PC-9 (cell line): ENCODE results near the gene NPTN. TPM values are rescaled to one million over a fixed set of nuclear protein-coding genes. Genes with fewer than 3 reads are reported as not detected.

Experiments
- BruUV-seq: library from RNA; stranded (reverse); fragments of 400-500 nt; replicated peaks from 2 replicates; lab custom pipeline; 2021; lab: Mats Ljungman, UMichigan
- CTCF ChIA-PET: fragments of 300-600 bp; sonication (Branson Sonifier 250); formaldehyde crosslinking; loops from one replicate; lab custom pipeline; 2022; ENCODE audit warnings: antibody characterized with exemption; lab: Charles Lee
- POLR2A ChIA-PET: fragments of 300-600 bp; sonication (Branson Sonifier 250); formaldehyde crosslinking; loops from one replicate; lab custom pipeline; 2022; ENCODE audit warnings: antibody characterized with exemption; ENCODE audit not compliant: unreplicated experiment; lab: Charles Lee
- DNase-seq, 2 experiments: peaks; one replicate each; pipeline versions ENCODE4 v3.0.0 to v3.0.0-alpha.2; 2015 to 2022; ENCODE audit warnings: mixed read lengths in 1 of 2
- H2AFZ ChIP-seq: fragments of 200-600 bp; sonication (generic); 2 replicates; pipeline ENCODE4 v1.8.1; 2017; ENCODE audit warnings: antibody characterized with exemption
- H3F3A ChIP-seq: fragments of 200-600 bp; sonication (generic); 2 replicates; pipeline ENCODE4 v1.8.1; 2017; ENCODE audit warnings: antibody characterized with exemption, mild to moderate bottlenecking, low read depth; ENCODE audit not compliant: insufficient read depth
- H3K27ac ChIP-seq: fragments of 200-600 bp; sonication (generic); 2 replicates; pipeline ENCODE4 v1.6.1; 2016; ENCODE audit warnings: mixed run types
- H3K27me3 ChIP-seq: fragments of 200-600 bp; sonication (generic); 2 replicates; pipeline ENCODE4 v1.6.1; 2016; ENCODE audit warnings: low read depth, mixed run types; ENCODE audit not compliant: insufficient read depth
- H3K36me3 ChIP-seq: fragments of 200-600 bp; sonication (generic); 2 replicates; pipeline ENCODE4 v1.6.1; 2016; ENCODE audit warnings: low read depth, mixed run types
- H3K4me1 ChIP-seq: fragments of 200-600 bp; sonication (generic); replicated peaks from 2 replicates; pipeline ENCODE4 v1.6.1; 2016; ENCODE audit warnings: mixed run types; ENCODE audit not compliant: insufficient read depth
- H3K4me2 ChIP-seq: fragments of 200-600 bp; sonication (generic); 2 replicates; pipeline ENCODE4 v1.6.1; 2017; ENCODE audit warnings: mixed run types
- H3K4me3 ChIP-seq: fragments of 200-600 bp; sonication (generic); 2 replicates; pipeline ENCODE4 v1.6.1; 2016; ENCODE audit warnings: mixed run types
- H3K79me2 ChIP-seq: fragments of 200-600 bp; sonication (generic); 2 replicates; pipeline ENCODE4 v1.6.1; 2017; ENCODE audit warnings: low read depth, mixed run types
- H3K9me2 ChIP-seq: fragments of 200-600 bp; sonication (generic); 2 replicates; pipeline ENCODE4 v1.8.1; 2017; ENCODE audit warnings: mild to moderate bottlenecking; ENCODE audit not compliant: insufficient read depth
- H3K9me3 ChIP-seq: fragments of 200-600 bp; sonication (generic); 2 replicates; pipeline ENCODE4 v1.8.1; 2016; ENCODE audit warnings: low read depth; ENCODE audit not compliant: insufficient read depth
- H4K20me1 ChIP-seq: fragments of 200-600 bp; sonication (generic); 2 replicates; pipeline ENCODE4 v1.8.1; 2017; ENCODE audit not compliant: insufficient read depth
- EZH2 ChIP-seq: fragments of 200-600 bp; sonication (generic); IDR thresholded peaks from 2 replicates; pipeline ENCODE4 v1.8.0; 2017; ENCODE audit warnings: antibody characterized with exemption, low read depth
- intact Hi-C: fragments of 100-400 bp; cut with micrococcal nuclease; formaldehyde crosslinking; loops from one replicate; pipeline ENCODE4 v1.10.0; 2022; ENCODE audit not compliant: unreplicated experiment
- total RNA-seq: library from RNA; stranded (reverse); gene quantifications from 2 replicates; pipeline ENCODE4 v1.2.3, GENCODE V29; 2021
- TF ChIP-seq, protein P1 (sequence below): fragments of 200-600 bp; sonication (generic); conservative IDR thresholded peaks from 2 replicates; pipeline ENCODE4 v1.6.1; 2017; ENCODE audit warnings: mixed run types, antibody characterized with exemption, mild to moderate bottlenecking, moderate library complexity

NPTN gene
- total RNA-seq, 1 experiment from 2014 or later, result 101 TPM

DNA sequence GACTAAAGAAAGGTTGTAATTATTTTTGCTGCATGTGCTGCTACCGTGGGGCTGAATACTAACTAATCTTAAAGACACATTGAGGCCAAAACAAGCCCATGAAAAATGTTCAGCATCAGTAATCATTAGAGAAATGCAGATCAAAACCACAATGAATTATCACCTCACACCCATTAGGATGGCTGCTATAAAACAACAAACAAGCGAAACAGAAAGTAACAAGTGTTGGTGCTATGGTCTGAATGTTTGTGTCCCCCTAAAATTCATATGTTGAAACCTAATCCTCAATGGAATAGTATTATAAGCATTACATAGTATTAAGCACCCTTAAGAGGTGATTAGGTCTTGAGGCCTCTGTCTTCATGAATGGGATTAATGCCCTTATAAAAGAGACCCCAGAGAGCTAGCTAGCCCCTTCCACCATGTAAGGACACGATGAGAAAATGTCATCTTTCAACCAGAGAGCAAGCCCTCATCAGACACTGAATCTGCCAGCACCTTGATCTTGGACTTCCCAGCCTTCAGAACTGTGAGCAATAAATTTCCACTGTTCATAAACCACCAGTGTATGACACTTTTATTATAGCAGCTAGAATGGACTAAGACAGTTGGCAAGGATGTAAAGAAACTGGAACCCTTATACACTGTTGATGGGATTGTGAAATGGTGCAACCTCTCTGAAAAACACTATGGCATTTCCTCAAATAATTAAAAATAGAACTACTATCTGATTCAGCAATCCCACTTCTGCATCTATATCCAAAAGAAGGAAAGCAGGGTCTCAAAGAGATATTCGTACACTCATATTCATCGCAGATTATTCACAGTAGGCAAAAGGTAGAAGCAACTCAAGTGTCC lies 114.1 kb downstream of the NPTN start:
- ChIA-PET CTCF (no interaction called here), POLR2A (no interaction called here)
- Histone ChIP-seq H3K9me3 (no peaks in the 10 kb centered on the region), H3K27me3 (no peaks in the 10 kb centered on the region), H3K4me3 (no peak overlapping the region), H3K4me1 (no peaks in the 10 kb centered on the region; the same call in 1 of the 2 replicates), H3K27ac (no peak overlapping the region), H2AFZ (no peak overlapping the region), H3K9me2 (0 out of 2 replicates have a peak, but pooled peaks cover 7% of the 10 kb centered on the region), H3K79me2 (no peaks in the 10 kb centered on the region), H4K20me1 (no peaks in the 10 kb centered on the region), H3F3A (no peaks in the 10 kb centered on the region), H3K36me3 (no peaks in the 10 kb centered on the region), H3K4me2 (no peak overlapping the region)
- TF ChIP-seq, protein P1, sequence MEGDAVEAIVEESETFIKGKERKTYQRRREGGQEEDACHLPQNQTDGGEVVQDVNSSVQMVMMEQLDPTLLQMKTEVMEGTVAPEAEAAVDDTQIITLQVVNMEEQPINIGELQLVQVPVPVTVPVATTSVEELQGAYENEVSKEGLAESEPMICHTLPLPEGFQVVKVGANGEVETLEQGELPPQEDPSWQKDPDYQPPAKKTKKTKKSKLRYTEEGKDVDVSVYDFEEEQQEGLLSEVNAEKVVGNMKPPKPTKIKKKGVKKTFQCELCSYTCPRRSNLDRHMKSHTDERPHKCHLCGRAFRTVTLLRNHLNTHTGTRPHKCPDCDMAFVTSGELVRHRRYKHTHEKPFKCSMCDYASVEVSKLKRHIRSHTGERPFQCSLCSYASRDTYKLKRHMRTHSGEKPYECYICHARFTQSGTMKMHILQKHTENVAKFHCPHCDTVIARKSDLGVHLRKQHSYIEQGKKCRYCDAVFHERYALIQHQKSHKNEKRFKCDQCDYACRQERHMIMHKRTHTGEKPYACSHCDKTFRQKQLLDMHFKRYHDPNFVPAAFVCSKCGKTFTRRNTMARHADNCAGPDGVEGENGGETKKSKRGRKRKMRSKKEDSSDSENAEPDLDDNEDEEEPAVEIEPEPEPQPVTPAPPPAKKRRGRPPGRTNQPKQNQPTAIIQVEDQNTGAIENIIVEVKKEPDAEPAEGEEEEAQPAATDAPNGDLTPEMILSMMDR, result no peak
- no peak for TF ChIP-seq EZH2
- BruUV-seq, result no TSS peak
- intact Hi-C loops, result no loop called here
- no peak for DNase-seq

DNA sequence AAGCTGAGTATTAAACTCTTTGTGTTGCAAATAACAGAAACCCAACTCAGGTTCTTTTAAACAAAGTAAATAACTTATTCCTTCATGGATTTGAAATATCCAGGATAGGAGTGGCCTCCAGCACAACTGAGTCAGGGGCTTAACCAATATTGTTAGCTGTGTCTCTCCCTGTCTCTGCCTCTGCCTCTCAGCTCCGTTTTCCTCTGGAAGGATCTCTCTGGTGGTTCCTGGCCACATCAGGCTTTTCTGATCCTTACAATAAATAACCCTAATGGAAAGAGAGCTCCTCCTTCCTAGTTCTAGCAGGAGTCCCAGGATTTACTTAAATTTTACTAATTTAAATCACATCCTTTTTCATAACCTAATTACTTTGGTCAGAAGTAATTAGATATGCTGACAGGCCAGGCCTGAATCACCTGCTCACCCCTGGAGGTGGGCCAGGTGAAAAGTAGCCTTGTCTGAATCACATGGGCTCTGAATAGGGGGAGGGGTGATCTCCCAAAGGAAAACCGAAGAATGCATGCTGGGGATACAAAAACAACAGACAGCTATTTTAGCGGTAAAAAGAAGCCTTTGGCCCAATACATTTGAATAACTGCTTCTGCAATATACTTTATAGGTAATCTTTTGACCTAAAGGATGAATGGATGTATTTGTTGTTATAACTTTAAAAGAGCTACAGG lies 114.9 kb downstream of the NPTN start:
- DNase-seq, result no peak
- Histone ChIP-seq H2AFZ (no peak overlapping the region), H3K27ac (no peak overlapping the region), H4K20me1 (no peaks in the 10 kb centered on the region), H3K4me2 (no peak overlapping the region), H3K36me3 (no peaks in the 10 kb centered on the region), H3K4me1 (no peaks in the 10 kb centered on the region; the same call in 1 of the 2 replicates), H3K27me3 (no peaks in the 10 kb centered on the region), H3K9me2 (0 out of 2 replicates have a peak, but pooled peaks cover 7% of the 10 kb centered on the region), H3K79me2 (no peaks in the 10 kb centered on the region), H3K4me3 (no peak overlapping the region), H3F3A (no peaks in the 10 kb centered on the region), H3K9me3 (no peaks in the 10 kb centered on the region)
- intact Hi-C loops, result no loop called here
- CTCF ChIA-PET, result no interaction called here
- POLR2A ChIA-PET, result no interaction called here
- TF ChIP-seq, protein P1, result no peak
- no peak for TF ChIP-seq EZH2
- no TSS peak for BruUV-seq

DNA sequence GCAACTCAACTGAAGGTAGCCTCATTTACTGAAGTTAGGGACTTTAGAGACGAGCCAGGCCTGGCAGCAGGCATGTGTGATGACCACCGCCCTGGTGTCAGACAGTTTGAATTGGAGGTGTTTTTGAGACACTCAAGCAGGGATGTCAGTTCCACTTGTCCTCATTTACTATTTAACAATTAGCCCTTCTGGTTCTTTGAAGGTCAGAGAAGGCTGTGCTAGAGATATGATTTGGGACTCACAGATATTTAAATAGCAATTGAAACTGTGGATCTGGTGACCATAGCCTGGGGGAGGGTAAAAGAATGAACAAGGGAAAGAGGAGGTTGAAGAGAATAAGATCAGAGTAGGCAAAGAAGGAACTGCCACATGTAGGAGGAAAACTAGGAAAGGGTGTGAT lies 115.6 kb downstream of the NPTN start:
- Histone ChIP-seq H3K4me3 (no peak overlapping the region), H3F3A (no peaks in the 10 kb centered on the region), H2AFZ (no peak overlapping the region), H3K4me1 (no peaks in the 10 kb centered on the region; the same call in 1 of the 2 replicates), H3K36me3 (no peaks in the 10 kb centered on the region), H3K79me2 (no peaks in the 10 kb centered on the region), H4K20me1 (no peaks in the 10 kb centered on the region), H3K9me2 (0 out of 2 replicates have a peak, but pooled peaks cover 6% of the 10 kb centered on the region), H3K27ac (no peak overlapping the region), H3K27me3 (no peaks in the 10 kb centered on the region), H3K4me2 (no peak overlapping the region), H3K9me3 (no peaks in the 10 kb centered on the region)
- no peak for TF ChIP-seq EZH2
- TF ChIP-seq, protein P1, result no peak
- ChIA-PET CTCF (no interaction called here), POLR2A (no interaction called here)
- intact Hi-C loops, result no loop called here
- DNase-seq, result no peak
- BruUV-seq, result no TSS peak
